ENCODE data around the gene DIP2B.

The DIP2B gene

DNA sequence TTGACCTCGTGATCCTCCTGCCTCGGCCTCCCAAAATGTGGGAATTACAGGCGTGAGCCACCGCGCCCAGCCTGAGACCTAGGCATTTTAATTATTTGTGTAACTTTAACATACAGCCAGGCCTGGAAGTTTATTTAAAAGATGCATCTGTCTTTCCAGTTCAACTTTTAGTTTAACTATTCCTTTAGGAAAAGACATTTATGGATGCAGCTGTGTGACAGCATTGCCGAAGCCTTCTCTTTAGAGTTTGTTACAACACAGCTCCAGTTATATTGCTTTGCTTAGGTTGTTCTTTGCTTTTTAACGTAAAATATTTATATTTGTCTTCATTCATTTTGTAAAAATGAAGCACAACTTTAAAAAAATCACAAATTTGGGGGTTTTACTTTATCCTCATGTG is 67.0 kb downstream of the DIP2B start:
- TF ChIP-seq, protein P1, sequence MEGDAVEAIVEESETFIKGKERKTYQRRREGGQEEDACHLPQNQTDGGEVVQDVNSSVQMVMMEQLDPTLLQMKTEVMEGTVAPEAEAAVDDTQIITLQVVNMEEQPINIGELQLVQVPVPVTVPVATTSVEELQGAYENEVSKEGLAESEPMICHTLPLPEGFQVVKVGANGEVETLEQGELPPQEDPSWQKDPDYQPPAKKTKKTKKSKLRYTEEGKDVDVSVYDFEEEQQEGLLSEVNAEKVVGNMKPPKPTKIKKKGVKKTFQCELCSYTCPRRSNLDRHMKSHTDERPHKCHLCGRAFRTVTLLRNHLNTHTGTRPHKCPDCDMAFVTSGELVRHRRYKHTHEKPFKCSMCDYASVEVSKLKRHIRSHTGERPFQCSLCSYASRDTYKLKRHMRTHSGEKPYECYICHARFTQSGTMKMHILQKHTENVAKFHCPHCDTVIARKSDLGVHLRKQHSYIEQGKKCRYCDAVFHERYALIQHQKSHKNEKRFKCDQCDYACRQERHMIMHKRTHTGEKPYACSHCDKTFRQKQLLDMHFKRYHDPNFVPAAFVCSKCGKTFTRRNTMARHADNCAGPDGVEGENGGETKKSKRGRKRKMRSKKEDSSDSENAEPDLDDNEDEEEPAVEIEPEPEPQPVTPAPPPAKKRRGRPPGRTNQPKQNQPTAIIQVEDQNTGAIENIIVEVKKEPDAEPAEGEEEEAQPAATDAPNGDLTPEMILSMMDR (IDR thresholded peaks at IDR 0.05; ENCODE audit: control insufficient read depth, insufficient read depth, low read depth, low read length, missing control alignments), result no peak
- H3K4me3 ChIP-seq (ENCODE audit: control insufficient read depth, low read depth, low read length), result no peak overlapping the region
- DNase-seq (ENCODE audit: low read depth), result no peak

DNA sequence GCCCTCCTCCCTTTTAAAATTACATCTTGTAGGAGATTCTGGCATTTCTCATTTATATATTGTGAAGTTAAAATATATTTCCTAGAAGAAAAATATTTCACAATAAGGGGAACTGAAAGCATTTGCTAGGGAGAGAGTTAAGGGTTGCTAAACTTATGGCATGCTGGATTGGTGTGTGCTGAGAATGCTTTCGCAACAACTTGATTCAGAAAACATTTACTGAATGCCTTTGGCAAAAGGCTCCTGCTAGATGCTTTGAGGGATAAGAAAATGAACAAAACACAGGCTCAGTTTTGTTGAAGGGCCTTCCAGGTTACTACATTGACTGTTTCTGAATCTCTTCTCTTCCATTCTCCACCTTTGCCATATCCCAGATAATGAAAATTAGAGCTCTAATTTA is 67.5 kb downstream of the DIP2B start:
- peak; percentile 85 for DNase-seq (ENCODE audit: low read depth)
- TF ChIP-seq, protein P1 (IDR thresholded peaks at IDR 0.05; ENCODE audit: control insufficient read depth, insufficient read depth, low read depth, low read length, missing control alignments), result no peak
- no peak overlapping the region for H3K4me3 ChIP-seq (ENCODE audit: control insufficient read depth, low read depth, low read length)

DNA sequence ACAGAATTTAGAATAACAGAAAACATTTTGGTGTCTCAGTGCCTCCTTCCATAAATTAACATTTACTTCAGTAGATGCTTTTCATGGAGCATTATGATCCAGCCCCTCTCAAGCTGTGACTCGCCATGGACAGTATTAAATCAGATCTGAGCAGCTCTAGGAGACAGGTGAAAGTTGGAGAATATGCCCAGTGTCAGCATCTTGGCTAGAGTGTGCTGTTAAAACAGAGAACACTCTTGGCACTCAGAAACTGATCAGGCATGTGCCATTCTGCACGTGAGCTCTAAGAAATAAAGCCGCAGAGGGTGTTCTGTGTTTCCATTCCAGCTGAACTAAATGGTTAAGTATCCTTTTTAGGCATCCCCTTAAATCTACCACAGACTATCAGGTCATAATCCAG is 68.0 kb downstream of the DIP2B start:
- TF ChIP-seq, protein P1 (IDR thresholded peaks at IDR 0.05; ENCODE audit: control insufficient read depth, insufficient read depth, low read depth, low read length, missing control alignments), result no peak
- DNase-seq (ENCODE audit: low read depth), result no peak

DNA sequence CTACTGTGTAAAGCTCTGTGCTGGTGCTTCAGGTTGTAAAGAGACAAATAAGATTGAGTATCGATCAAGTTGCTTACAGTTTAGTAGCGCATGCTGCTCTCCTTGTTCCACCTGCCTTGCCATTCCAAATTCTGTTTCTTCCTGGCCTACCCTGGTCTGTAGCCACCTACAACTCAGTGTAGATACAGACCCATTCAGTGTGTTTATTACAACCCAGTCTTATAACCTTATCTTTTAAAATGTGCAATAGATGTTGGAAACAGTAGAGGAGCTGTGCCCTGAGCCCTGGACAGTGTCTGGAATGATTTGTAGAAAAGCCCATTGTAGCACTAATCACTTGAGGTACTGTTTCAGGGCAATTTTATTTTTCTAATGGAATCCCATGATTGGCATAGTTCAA is 68.5 kb downstream of the DIP2B start:
- no peak overlapping the region for H3K4me3 ChIP-seq (ENCODE audit: control insufficient read depth, low read depth, low read length)
- TF ChIP-seq, protein P1 (IDR thresholded peaks at IDR 0.05; ENCODE audit: control insufficient read depth, insufficient read depth, low read depth, low read length, missing control alignments), result no peak
- DNase-seq (ENCODE audit: low read depth), result no peak

More for the DNA sequence above, 68.0 kb downstream of the DIP2B start:
- H3K4me3 ChIP-seq (ENCODE audit: control insufficient read depth, low read depth, low read length), result no peak overlapping the region

DNA sequence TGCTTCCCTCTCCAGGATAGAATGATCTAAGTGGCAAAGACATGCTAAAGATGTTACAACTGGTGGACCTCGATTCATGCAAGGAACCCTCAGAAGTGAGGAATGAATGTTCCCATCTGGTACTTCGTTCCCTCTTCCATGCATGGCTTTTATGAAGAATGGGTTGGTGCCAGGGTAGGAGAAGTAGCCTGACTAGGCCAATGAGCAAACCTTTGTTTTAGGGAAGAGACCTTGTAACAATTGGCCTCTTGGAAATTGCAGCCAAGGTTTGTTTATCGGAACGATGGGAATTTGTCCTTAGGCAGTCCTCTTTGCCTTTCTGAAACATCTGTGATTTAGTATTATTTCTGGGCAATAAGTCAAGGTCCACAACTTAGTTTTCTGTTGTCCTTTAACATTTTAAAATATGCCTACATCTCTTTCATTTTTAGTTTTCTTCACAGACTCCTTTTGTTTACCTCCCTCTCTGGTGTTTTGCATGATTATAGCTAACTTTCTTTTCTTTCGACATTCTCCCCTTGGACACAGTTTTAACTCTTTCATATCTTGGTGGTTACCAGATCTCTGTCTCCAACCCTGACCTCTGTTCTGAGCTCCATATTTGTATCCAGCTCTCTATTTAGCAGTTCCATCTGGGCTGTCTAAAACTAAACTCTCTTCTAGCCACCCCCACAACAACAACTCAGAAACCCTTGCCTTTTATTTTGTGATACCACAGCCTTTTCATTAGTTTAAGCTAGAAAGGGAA is 70.0 kb downstream of the DIP2B start:
- no peak overlapping the region for H3K4me3 ChIP-seq (ENCODE audit: control insufficient read depth, low read depth, low read length)
- no peak for DNase-seq (ENCODE audit: low read depth)
- TF ChIP-seq, protein P1 (IDR thresholded peaks at IDR 0.05; ENCODE audit: control insufficient read depth, insufficient read depth, low read depth, low read length, missing control alignments), result no peak

DNA sequence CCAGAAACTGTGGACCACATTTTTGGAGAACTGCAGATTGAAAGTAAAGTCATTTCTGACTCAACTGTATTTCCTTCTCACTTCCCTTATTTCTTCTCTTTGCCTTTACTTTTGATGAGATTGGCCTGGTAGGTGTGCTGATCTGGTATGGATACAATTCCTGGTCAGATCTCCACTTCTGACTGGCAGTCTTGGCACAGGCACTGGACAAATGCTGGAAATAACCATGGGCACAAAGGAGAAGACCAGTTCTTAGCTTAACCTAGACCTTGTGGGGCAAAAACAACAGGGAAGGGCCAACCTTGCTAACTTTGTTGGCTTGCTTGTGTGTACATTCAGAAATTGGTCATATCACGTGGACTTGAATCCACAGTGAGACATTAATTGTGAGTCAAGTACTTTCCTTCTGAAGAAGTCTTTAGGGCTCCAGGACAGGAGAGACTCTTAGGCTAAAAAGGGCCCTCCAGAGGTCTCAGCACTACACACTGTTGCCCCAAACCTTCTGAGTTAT is 75.0 kb downstream of the DIP2B start:
- TF ChIP-seq, protein P1 (IDR thresholded peaks at IDR 0.05; ENCODE audit: control insufficient read depth, insufficient read depth, low read depth, low read length, missing control alignments), result no peak
- DNase-seq (ENCODE audit: low read depth), result no peak
- no peak overlapping the region for H3K4me3 ChIP-seq (ENCODE audit: control insufficient read depth, low read depth, low read length)

Measured in AG09309 (cell line).